ENCODE measurements around the gene P4HTM. TPM values are rescaled to one million over a fixed set of nuclear protein-coding genes. Genes with fewer than 3 reads are reported as not detected.

Gene P4HTM
- total and polyA plus RNA-seq, 2 donors (not counting 3 experiments of a cell fraction or from before 2014, with no cell fraction given): 23.0 to 32.7 TPM

GRCh38 chr3:49016414-49017228, 26.6 kb downstream of the P4HTM start:
- CTCF ChIA-PET: interaction anchor here (1.2 to 8.3 kb wide), 3 partner anchors 9 to 28 kb away, joined by 5 to 127 read pairs (median 10); partner anchors contain the start of genes P4HTM and WDR6
- peaks cover 5 to 48% of the 10 kb centered on the region in 2 experiments for H3K36me3 ChIP-seq (ENCODE audit: control insufficient read depth in 2 of 2, extremely low read depth in 1 of 2, insufficient read depth in 2 of 2, low read length in 2 of 2)
- BruUV-seq (replicated peaks): no TSS peak

GRCh38 chr3:49017229-49017970, 27.4 kb downstream of the P4HTM start:
- Histone ChIP-seq H3K9me1 (replicated peaks; ENCODE audit: control insufficient read depth, extremely low read depth, insufficient read depth, low read length) (no peaks in the 10 kb centered on the region), H2AFZ (ENCODE audit: low read depth, low read length) (peak overlapping the region; percentile 56), H4K20me1 (replicated peaks; ENCODE audit: control insufficient read depth, extremely low read depth, insufficient read depth, low read length) (no peaks in the 10 kb centered on the region), H3K27ac (ENCODE audit: insufficient read depth, low read depth, low read length) (no peak overlapping the region), H3K27me3 (ENCODE audit: control insufficient read depth in 2 of 2, insufficient read depth in 2 of 2, low read length in 2 of 2) (no peaks in the 10 kb centered on the region), H3K4me3 (replicated peaks in 1 of 3; ENCODE audit: insufficient read depth in 1 of 3, low read depth in 1 of 3, low read length in 3 of 3) (peak overlapping the region; percentile 69 to 78 (median 70)), H3K36me3 (ENCODE audit: control insufficient read depth in 2 of 2, extremely low read depth in 1 of 2, insufficient read depth in 2 of 2, low read length in 2 of 2) (peaks cover 5 to 41% of the 10 kb centered on the region in 2 experiments), H3K9ac (replicated peaks; ENCODE audit: extremely low read depth, insufficient read depth, low read length) (no peak overlapping the region), H3K79me2 (ENCODE audit: control insufficient read depth, insufficient read depth, low read length) (peaks cover 21% of the 10 kb centered on the region), H3K9me3 (replicated peaks; ENCODE audit: control insufficient read depth, insufficient read depth, low read length) (no peaks in the 10 kb centered on the region), H3K4me1 (ENCODE audit: control insufficient read depth, extremely low read depth, insufficient read depth, low read length) (peaks cover 22% of the 10 kb centered on the region), H3K4me2 (ENCODE audit: insufficient read depth, low read length) (peak overlapping the region; percentile 68)
- intact Hi-C loops (cut with micrococcal nuclease) (no loop called here), dilution Hi-C loops (cut with MboI; ENCODE audit: extremely low pct_ligation_motif_present, low sequenced_read_pairs) (no loop called here)
- TF ChIP-seq POLR2A (IDR thresholded peaks at IDR 0.05; ENCODE audit: low read depth, low read length) (no peak), CTCF (IDR thresholded peaks at IDR 0.05; ENCODE audit: extremely low read depth in 1 of 2, insufficient read depth in 1 of 2, low read depth in 1 of 2, low read length in 2 of 2) (no peak), GATA2 (IDR thresholded peaks at IDR 0.05; ENCODE audit: insufficient read depth, insufficient read length, low read depth, low read length) (no peak), MYC (IDR thresholded peaks at IDR 0.05; ENCODE audit: low read depth, low read length) (no peak), EZH2 (IDR thresholded peaks at IDR 0.05; ENCODE audit: borderline replicate concordance, low read depth, low read length, severe bottlenecking) (no peak), POLR2AphosphoS5 (IDR thresholded peaks at IDR 0.05; ENCODE audit: insufficient read depth, low read depth, low read length) (no peak), MAX (IDR thresholded peaks at IDR 0.05; ENCODE audit: insufficient read depth, insufficient read length) (no peak), FOS (IDR thresholded peaks at IDR 0.05; ENCODE audit: borderline replicate concordance, insufficient read depth, low read length) (no peak), JUN (IDR thresholded peaks at IDR 0.05; ENCODE audit: borderline replicate concordance, insufficient read depth, insufficient read length, low read depth) (no peak)
- ChIA-PET POLR2A (interaction anchor here (0.9 to 4.2 kb wide), 2 partner anchors 9 to 12 kb away, joined by 4 to 17 read pairs; partner anchors contain the start of genes IMPDH2 and WDR6), CTCF (interaction anchor here (1.4 to 8.3 kb wide), 2 partner anchors 10 to 29 kb away, joined by 10 to 127 read pairs; partner anchors contain the start of genes P4HTM and WDR6)
- no TSS peak for BruUV-seq (replicated peaks)
- DNase-seq (ENCODE audit: low read depth, low spot score) (peak; percentile 17), FAIRE-seq (no peak)

More at GRCh38 chr3:49016414-49017228, 26.6 kb downstream of the P4HTM start:
- dilution Hi-C loops (cut with MboI; ENCODE audit: extremely low pct_ligation_motif_present, low sequenced_read_pairs): no loop called here
- intact Hi-C loops (cut with micrococcal nuclease): no loop called here
- no peak for FAIRE-seq
- H3K9me1 ChIP-seq (replicated peaks; ENCODE audit: control insufficient read depth, extremely low read depth, insufficient read depth, low read length): no peaks in the 10 kb centered on the region
- no peak overlapping the region for H3K9ac ChIP-seq (replicated peaks; ENCODE audit: extremely low read depth, insufficient read depth, low read length)
- H3K27ac ChIP-seq (ENCODE audit: insufficient read depth, low read depth, low read length): no peak overlapping the region
- H3K4me3 ChIP-seq (replicated peaks in 1 of 3; ENCODE audit: insufficient read depth in 1 of 3, low read depth in 1 of 3, low read length in 3 of 3): no peak overlapping the region
- H3K4me1 ChIP-seq (ENCODE audit: control insufficient read depth, extremely low read depth, insufficient read depth, low read length): peaks cover 22% of the 10 kb centered on the region
- H3K27me3 ChIP-seq (ENCODE audit: control insufficient read depth in 2 of 2, insufficient read depth in 2 of 2, low read length in 2 of 2): no peaks in the 10 kb centered on the region
- TF ChIP-seq FOS (IDR thresholded peaks at IDR 0.05; ENCODE audit: borderline replicate concordance, insufficient read depth, low read length) (no peak), POLR2A (IDR thresholded peaks at IDR 0.05; ENCODE audit: low read depth, low read length) (peak; percentile 23), POLR2AphosphoS5 (IDR thresholded peaks at IDR 0.05; ENCODE audit: insufficient read depth, low read depth, low read length) (peak; percentile 62), EZH2 (IDR thresholded peaks at IDR 0.05; ENCODE audit: borderline replicate concordance, low read depth, low read length, severe bottlenecking) (no peak)
- DNase-seq (ENCODE audit: low read depth, low spot score): no peak
- no peak overlapping the region for H3K4me2 ChIP-seq (ENCODE audit: insufficient read depth, low read length)
- peaks cover 27% of the 10 kb centered on the region for H3K79me2 ChIP-seq (ENCODE audit: control insufficient read depth, insufficient read depth, low read length)
- H2AFZ ChIP-seq (ENCODE audit: low read depth, low read length): no peak overlapping the region
- no peaks in the 10 kb centered on the region for H3K9me3 ChIP-seq (replicated peaks; ENCODE audit: control insufficient read depth, insufficient read depth, low read length)
- no peaks in the 10 kb centered on the region for H4K20me1 ChIP-seq (replicated peaks; ENCODE audit: control insufficient read depth, extremely low read depth, insufficient read depth, low read length)
- POLR2A ChIA-PET: interaction anchor here (4.2 kb wide), 1 partner anchor 9 kb away, joined by 17 read pairs; the partner anchor contains the start of gene WDR6

Measured in endothelial cell of umbilical vein (primary cell).